K562 (cell line): Measurements from ENCODE around the gene EME2.

ENCODE experiments used
- CHD1 ChIP-seq: fragments of 200-600 bp; sonication (generic); IDR thresholded peaks from one replicate; pipeline ENCODE4 v1.6.1; 2012; ENCODE audit warnings: mild to moderate bottlenecking, moderate library complexity, low read length, inconsistent platforms
- SIN3B ChIP-seq: fragments of 450-650 bp; IDR thresholded peaks from 2 replicates; pipeline ENCODE4 v1.6.1; 2017; ENCODE audit warnings: low read depth, mild to moderate bottlenecking, moderate library complexity
- SOX6 ChIP-seq: fragments of 450-650 bp; IDR thresholded peaks from 2 replicates; pipeline ENCODE4 v1.6.1; 2014; ENCODE audit warnings: mild to moderate bottlenecking
- TF ChIP-seq, protein P1 (sequence below), 3 experiments: IDR thresholded peaks in 2 of 3; conservative IDR thresholded peaks in 1 of 3; 2 replicates each; pipeline ENCODE4 v1.5.1; 2011 to 2012; ENCODE audit warnings: low read length in 3 of 3, mild to moderate bottlenecking in 3 of 3, control low read depth in 2 of 3, improper control_type of control experiment in 1 of 3, inconsistent platforms in 1 of 3, low read depth in 1 of 3, mixed read lengths in 1 of 3, moderate library complexity in 1 of 3; ENCODE audit not compliant: insufficient read depth in 2 of 3

DNA sequence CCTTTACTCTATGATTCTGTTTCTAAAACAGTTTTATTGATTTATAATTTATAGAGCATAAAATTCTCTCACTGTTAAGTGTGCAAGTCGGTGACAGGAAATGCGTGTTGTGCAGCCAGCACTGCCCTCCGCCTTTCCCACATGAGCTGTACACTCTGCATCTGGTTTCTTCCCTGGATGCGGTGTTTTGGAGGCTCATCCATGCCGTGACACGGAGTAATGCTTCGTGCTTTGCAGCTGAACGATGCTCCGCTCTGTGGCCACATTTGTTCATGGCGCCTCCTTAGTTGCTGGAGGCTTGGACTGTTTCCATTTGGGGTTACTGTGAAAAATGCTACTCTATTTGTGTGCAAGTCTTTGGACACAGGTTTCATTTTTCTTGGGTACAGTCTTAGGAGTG, 28.1 kb downstream of the EME2 start:
- TF ChIP-seq CHD1 (no peak), SIN3B (no peak), SOX6 (no peak)
- TF ChIP-seq, protein P1, sequence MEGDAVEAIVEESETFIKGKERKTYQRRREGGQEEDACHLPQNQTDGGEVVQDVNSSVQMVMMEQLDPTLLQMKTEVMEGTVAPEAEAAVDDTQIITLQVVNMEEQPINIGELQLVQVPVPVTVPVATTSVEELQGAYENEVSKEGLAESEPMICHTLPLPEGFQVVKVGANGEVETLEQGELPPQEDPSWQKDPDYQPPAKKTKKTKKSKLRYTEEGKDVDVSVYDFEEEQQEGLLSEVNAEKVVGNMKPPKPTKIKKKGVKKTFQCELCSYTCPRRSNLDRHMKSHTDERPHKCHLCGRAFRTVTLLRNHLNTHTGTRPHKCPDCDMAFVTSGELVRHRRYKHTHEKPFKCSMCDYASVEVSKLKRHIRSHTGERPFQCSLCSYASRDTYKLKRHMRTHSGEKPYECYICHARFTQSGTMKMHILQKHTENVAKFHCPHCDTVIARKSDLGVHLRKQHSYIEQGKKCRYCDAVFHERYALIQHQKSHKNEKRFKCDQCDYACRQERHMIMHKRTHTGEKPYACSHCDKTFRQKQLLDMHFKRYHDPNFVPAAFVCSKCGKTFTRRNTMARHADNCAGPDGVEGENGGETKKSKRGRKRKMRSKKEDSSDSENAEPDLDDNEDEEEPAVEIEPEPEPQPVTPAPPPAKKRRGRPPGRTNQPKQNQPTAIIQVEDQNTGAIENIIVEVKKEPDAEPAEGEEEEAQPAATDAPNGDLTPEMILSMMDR (IDR thresholded peaks at IDR 0.05 in 2 of 3, conservative IDR thresholded peaks at IDR 0.05 in 1 of 3; ENCODE audit: insufficient read depth in 2 of 3, low read depth in 1 of 3, low read length in 3 of 3): no peak
